GM21529 (cell line): ENCODE results near the gene DIDO1.
A peak's percentile ranks its signal among the peaks of the same experiment; 100 is the strongest.

Source experiments
- ATAC-seq: cut with Tn5 transposase; IDR thresholded peaks from one replicate; pipeline ENCODE4 v1.9.1; 2021; ENCODE audit not compliant: unreplicated experiment

The DIDO1 gene

GRCh38 chr20:62926229-62927127 is at the start of gene DIDO1:
DIDO1 (minus strand) TSS chr20:62926505.
- ATAC-seq, result peak; percentile 71

- no peak for ATAC-seq
Observed at GRCh38 chr20:62975251-62975760, 49.0 kb upstream of the DIDO1 start.

- no peak for ATAC-seq
Observed at GRCh38 chr20:62972845-62973745, 46.8 kb upstream of the DIDO1 start.

- ATAC-seq, result peak; percentile 81
Observed at GRCh38 chr20:62971950-62972844, 45.9 kb upstream of the DIDO1 start.

GRCh38 chr20:62971211-62971949 is 45.1 kb upstream of the DIDO1 start:
- no peak for ATAC-seq

GRCh38 chr20:62970307-62971210 is 44.3 kb upstream of the DIDO1 start:
- ATAC-seq, result no peak

- no peak for ATAC-seq
Observed at GRCh38 chr20:62969939-62970306, 43.6 kb upstream of the DIDO1 start.

- no peak for ATAC-seq
Observed at GRCh38 chr20:62969179-62969760, 43.0 kb upstream of the DIDO1 start.

GRCh38 chr20:62968378-62969178 is 42.3 kb upstream of the DIDO1 start:
- no peak for ATAC-seq

GRCh38 chr20:62967628-62968351 is 41.5 kb upstream of the DIDO1 start:
- ATAC-seq, result no peak

- ATAC-seq, result no peak
Observed at GRCh38 chr20:62967149-62967501, 40.8 kb upstream of the DIDO1 start.

- no peak for ATAC-seq
Observed at GRCh38 chr20:62966212-62967148, 40.2 kb upstream of the DIDO1 start.

GRCh38 chr20:62965363-62965771 is 39.1 kb upstream of the DIDO1 start:
- ATAC-seq, result no peak

- no peak for ATAC-seq
Observed at GRCh38 chr20:62964700-62965099, 38.4 kb upstream of the DIDO1 start.

- no peak for ATAC-seq
Observed at GRCh38 chr20:62963614-62964397, 37.5 kb upstream of the DIDO1 start.
